Measurements from ENCODE around the gene SMAD6. TPM values are rescaled to one million over a fixed set of nuclear protein-coding genes. Genes with fewer than 3 reads are reported as not detected.

SMAD6 gene
- total RNA-seq, 4 donors from 2014 or later = 9.2 to 68.8 (median 12.4) TPM

- no peak for TF ChIP-seq CTCF (IDR thresholded peaks at IDR 0.05; ENCODE audit: low read depth)
Measured at GRCh38 chr15:66747886-66748707, 46.1 kb downstream of the SMAD6 start.

- no peak for TF ChIP-seq CTCF (IDR thresholded peaks at IDR 0.05; ENCODE audit: low read depth)
Measured at GRCh38 chr15:66748708-66749035, 46.6 kb downstream of the SMAD6 start.

- TF ChIP-seq CTCF (IDR thresholded peaks at IDR 0.05; ENCODE audit: low read depth) = no peak
Measured at GRCh38 chr15:66749841-66750575, 48.0 kb downstream of the SMAD6 start.

DNA sequence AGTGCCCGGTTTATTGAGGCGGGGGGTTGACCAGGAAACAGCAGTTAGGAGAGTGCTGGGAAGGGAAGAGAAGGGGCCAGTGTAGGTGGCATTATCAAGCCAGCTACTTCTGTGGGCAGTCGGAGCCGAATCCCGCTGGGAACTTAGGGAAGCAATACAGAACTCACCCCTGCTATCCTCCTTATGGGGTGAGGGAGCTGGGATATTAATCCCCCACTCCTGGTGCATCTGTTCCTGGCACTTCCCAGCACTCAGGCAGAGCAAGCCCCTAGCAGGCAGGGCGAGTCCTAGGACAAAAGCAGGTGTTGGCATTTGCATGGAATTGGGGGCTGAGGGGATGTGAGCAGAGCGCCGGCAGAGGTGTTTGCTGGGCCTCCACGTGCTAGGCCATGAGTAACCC, 48.6 kb downstream of the SMAD6 start:
- no peak for TF ChIP-seq CTCF (IDR thresholded peaks at IDR 0.05; ENCODE audit: low read depth)

GRCh38 chr15:66751579-66751978, 49.5 kb downstream of the SMAD6 start:
- TF ChIP-seq CTCF (IDR thresholded peaks at IDR 0.05; ENCODE audit: low read depth) = no peak

DNA sequence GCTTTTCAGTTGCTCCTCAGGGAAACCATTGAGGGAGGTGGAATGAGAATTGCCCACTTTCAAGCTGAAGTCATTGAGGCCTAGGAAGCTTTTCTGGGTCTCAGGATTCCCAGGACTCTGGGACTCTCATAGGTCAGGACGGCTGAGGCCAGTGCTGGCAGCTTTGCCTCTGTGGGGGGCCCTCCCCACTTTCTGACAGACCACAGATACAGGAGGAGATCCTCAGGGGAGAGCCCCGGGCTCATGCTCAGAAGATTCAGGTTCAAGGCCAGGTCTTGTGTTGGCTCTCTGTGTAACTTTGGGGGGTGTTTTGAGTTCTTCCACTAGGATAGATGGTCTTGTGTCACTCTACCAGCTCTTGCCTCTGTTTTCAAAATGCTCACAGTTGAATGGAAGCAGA, 50.0 kb downstream of the SMAD6 start:
- no peak for TF ChIP-seq CTCF (IDR thresholded peaks at IDR 0.05; ENCODE audit: low read depth)

DNA sequence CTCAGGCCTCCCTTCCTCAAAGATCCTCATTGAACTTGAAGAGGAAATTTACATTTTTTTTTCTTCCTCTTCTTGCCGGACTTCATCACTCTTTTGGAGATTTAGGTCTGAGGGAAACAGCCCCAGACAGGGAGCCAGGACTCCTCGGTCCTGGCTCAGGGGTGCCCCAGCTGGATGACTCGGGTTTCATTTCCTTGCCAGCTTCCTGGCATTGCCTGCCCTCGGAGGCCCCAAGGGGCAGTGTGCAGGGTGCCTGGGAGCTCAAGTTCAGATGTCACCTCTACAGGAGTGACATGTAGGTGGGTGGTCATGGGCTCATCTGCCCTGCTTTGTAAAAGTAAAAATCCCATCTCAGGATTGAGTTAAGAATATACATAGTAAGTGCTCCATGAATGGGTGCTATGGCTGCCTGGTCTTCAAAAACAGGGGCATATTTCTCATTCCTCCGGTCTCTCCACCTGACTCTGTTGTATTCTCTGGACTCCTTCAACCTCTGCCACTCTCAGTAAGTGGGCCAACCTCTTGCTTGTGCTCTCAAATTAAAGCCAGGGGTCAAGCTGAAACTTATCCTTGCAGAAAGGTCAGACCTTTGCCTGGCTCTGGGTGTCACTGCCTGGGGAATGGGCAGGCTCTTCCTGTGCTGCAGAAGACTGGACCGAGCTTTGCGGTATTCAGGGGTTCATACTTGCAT, 51.8 kb downstream of the SMAD6 start:
- no peak for TF ChIP-seq CTCF (IDR thresholded peaks at IDR 0.05; ENCODE audit: low read depth)
